Upper lobe of left lung (tissue), 6 donors: ENCODE results near the gene HMGB1. TPM values are rescaled to one million over a fixed set of nuclear protein-coding genes. Genes with fewer than 3 reads are reported as not detected.

Source experiments
- ATAC-seq, 2 donors: fragments of 200-7000 bp; cut with Tn5 transposase; one replicate each; pipeline ENCODE4 v1.9.1; 2022; ENCODE audit warnings: mild to moderate bottlenecking in 2 of 2, moderate library complexity in 2 of 2; ENCODE audit not compliant: low FRiP score in 2 of 2
- DNase-seq, 2 donors: peaks; one replicate each; pipeline ENCODE4 v3.0.0-alpha.2; 2019 to 2020
- H3K27ac ChIP-seq, 4 donors: fragments of 200-600 bp; sonication (generic); one replicate each; pipeline ENCODE4 v1.5.1; 2016 to 2019
- H3K27me3 ChIP-seq, 4 donors: fragments of 200-600 bp; sonication (generic); one replicate each; pipeline ENCODE4 v1.5.1; 2017 to 2019
- H3K36me3 ChIP-seq, 4 donors: fragments of 200-600 bp; sonication (generic); one replicate each; pipeline ENCODE4 v1.5.1; 2016 to 2019
- H3K4me1 ChIP-seq, 4 donors: fragments of 200-600 bp; sonication (generic); one replicate each; pipeline ENCODE4 v1.5.1; 2018 to 2019
- H3K4me3 ChIP-seq, 4 donors: fragments of 200-600 bp; sonication (generic); one replicate each; pipeline ENCODE4 v1.5.1; 2017 to 2019; ENCODE audit warnings: mild to moderate bottlenecking in 2 of 4, moderate library complexity in 1 of 4
- H3K9me3 ChIP-seq, 4 donors: fragments of 200-600 bp; sonication (generic); one replicate each; pipeline ENCODE4 v1.5.1; 2018 to 2019
- CTCF ChIP-seq, 6 experiments: fragments of 450-650 bp in 4 of 6; fragments of 200-600 bp in 2 of 6; sonication (generic) in 2 of 6; IDR thresholded peaks; one replicate each; pipeline ENCODE4 v1.5.1; 2016 to 2019; ENCODE audit warnings: antibody characterized with exemption in 6 of 6
- EP300 ChIP-seq, 4 donors: sonication (generic); formaldehyde crosslinking; IDR thresholded peaks; one replicate each; pipeline ENCODE4 v1.5.1; 2017; ENCODE audit warnings: antibody characterized with exemption in 4 of 4, control low read depth in 2 of 4
- POLR2A ChIP-seq, 4 donors: fragments of 450-650 bp; IDR thresholded peaks; one replicate each; pipeline ENCODE4 v1.5.1; 2016 to 2017; ENCODE audit warnings: antibody characterized with exemption in 4 of 4, mild to moderate bottlenecking in 2 of 4
- POLR2AphosphoS5 ChIP-seq, 2 donors: sonication (generic); formaldehyde crosslinking; IDR thresholded peaks; one replicate each; pipeline ENCODE4 v1.5.1; 2017; ENCODE audit warnings: antibody characterized with exemption in 2 of 2
- WGBS, 2 donors: methylation state at CpG; one replicate each; pipeline ENCODE4 v1.1.5; 2017 to 2018; 5-methylcytosine and 5-hydroxymethylcytosine counted together
- total RNA-seq, 6 donors: library from RNA; depleted of rRNA in 4 of 6; stranded (reverse); fragments of >200 nt in 4 of 6; gene quantifications; one replicate each; pipeline versions ENCODE4 v1.1.0 to v1.2.1, GENCODE V29; 2016 to 2021
- donor health status: DM: no; HTN: no; CAD: no; lungs with moderate emphysema.
- donor health status: DM: no; HTN: yes; CAD: no; lungs with severe emphysema.

HMGB1 gene
- total RNA-seq, 6 donors from 2014 or later = 124 to 300 (median 195) TPM

GRCh38 chr13:30480292-30480950, 14.7 kb upstream of the HMGB1 start:
- DNase-seq (peak in 1 of 2 donors; percentile 64), ATAC-seq (peak; percentile 17 to 74)
- H3K27ac ChIP-seq = peak overlapping the region in 1 of 4 donors; percentile 14
- H3K36me3 ChIP-seq = no peaks in the 10 kb centered on the region
- TF ChIP-seq POLR2AphosphoS5 (IDR thresholded peaks at IDR 0.05) (no peak), CTCF (IDR thresholded peaks at IDR 0.05) (no peak), POLR2A (IDR thresholded peaks at IDR 0.05) (peak in 1 of 4 donors; percentile 46), EP300 (IDR thresholded peaks at IDR 0.05) (no peak)
- no peak overlapping the region for H3K4me3 ChIP-seq
- WGBS, 2 donors = 62 to 66% methylated on average over 6 of the region's 6 CpGs
- H3K4me1 ChIP-seq = no peaks in the 10 kb centered on the region
- H3K27me3 ChIP-seq = no peaks in the 10 kb centered on the region
- H3K9me3 ChIP-seq = no peaks in the 10 kb centered on the region

GRCh38 chr13:30479883-30480219, 14.1 kb upstream of the HMGB1 start:
- Histone ChIP-seq H3K9me3 (no peaks in the 10 kb centered on the region), H3K27ac (no peak overlapping the region), H3K4me3 (no peak overlapping the region), H3K36me3 (no peaks in the 10 kb centered on the region), H3K4me1 (no peaks in the 10 kb centered on the region), H3K27me3 (no peaks in the 10 kb centered on the region)
- ATAC-seq = no peak
- TF ChIP-seq POLR2AphosphoS5 (IDR thresholded peaks at IDR 0.05) = no peak
- TF ChIP-seq CTCF (IDR thresholded peaks at IDR 0.05) = no peak
- TF ChIP-seq POLR2A (IDR thresholded peaks at IDR 0.05) = no peak
- TF ChIP-seq EP300 (IDR thresholded peaks at IDR 0.05) = no peak
- 97% methylated on average over 1 of the region's 1 CpG for WGBS, 2 donors
- no peak for DNase-seq

GRCh38 chr13:30479154-30479882, 13.6 kb upstream of the HMGB1 start:
- no peak for ATAC-seq
- WGBS, 2 donors = 68 to 80% methylated on average over 5 of the region's 5 CpGs
- no peak overlapping the region for H3K27ac ChIP-seq
- H3K27me3 ChIP-seq = no peaks in the 10 kb centered on the region
- H3K36me3 ChIP-seq = no peaks in the 10 kb centered on the region
- no peak overlapping the region for H3K4me3 ChIP-seq
- DNase-seq = no peak
- TF ChIP-seq POLR2AphosphoS5 (IDR thresholded peaks at IDR 0.05) (no peak), EP300 (IDR thresholded peaks at IDR 0.05) (no peak), POLR2A (IDR thresholded peaks at IDR 0.05) (no peak), CTCF (IDR thresholded peaks at IDR 0.05) (no peak)
- no peaks in the 10 kb centered on the region for H3K9me3 ChIP-seq
- H3K4me1 ChIP-seq = no peaks in the 10 kb centered on the region

GRCh38 chr13:30477346-30478195, 11.8 kb upstream of the HMGB1 start:
- TF ChIP-seq POLR2A (IDR thresholded peaks at IDR 0.05) (no peak), EP300 (IDR thresholded peaks at IDR 0.05) (no peak), POLR2AphosphoS5 (IDR thresholded peaks at IDR 0.05) (no peak), CTCF (IDR thresholded peaks at IDR 0.05) (no peak)
- H3K4me1 ChIP-seq = no peaks in the 10 kb centered on the region
- ATAC-seq (no peak), DNase-seq (no peak)
- no peaks in the 10 kb centered on the region for H3K9me3 ChIP-seq
- no peaks in the 10 kb centered on the region for H3K27me3 ChIP-seq
- no peak overlapping the region for H3K27ac ChIP-seq
- H3K36me3 ChIP-seq = no peaks in the 10 kb centered on the region
- no peak overlapping the region for H3K4me3 ChIP-seq
- WGBS, 2 donors = 62 to 71% methylated on average over 4 of the region's 4 CpGs
